Stimulated activated CD4-positive, alpha-beta T cell treated with anti-CD3 and anti-CD28 coated beads, Interleukin-2, amount 100 ng/mL, for 48 hours (primary cell): Measurements from ENCODE around the gene CALN1.
"Not testable (repeated sequence)": the region's sequence is repeated elsewhere in the genome, so short reads cannot be mapped to it uniquely, and the experiment has no call there.

Experiments used
- DNase-seq, 2 donors: peaks; one replicate each; pipeline ENCODE4 v3.0.0-alpha.2; 2020

CALN1 gene

DNA sequence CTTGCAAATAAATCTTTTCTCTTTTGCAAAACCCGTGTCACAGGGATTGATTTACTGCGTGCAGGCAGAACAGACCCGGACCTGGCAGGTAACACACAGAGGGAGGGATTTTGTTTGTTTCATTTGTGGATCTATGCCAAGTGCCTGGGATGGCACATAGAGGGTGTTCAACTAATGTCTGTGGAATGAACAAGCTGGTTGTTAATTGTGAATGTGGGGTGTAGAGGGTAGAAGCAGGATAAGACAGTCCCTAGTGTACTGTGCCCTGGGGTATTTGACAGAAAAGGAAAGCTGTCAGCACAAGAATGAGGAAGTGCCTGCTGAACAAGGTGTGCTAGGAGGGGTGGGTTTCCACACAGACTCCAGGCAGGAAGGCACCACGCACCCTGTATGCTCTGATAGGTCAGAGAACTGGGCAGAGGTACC lies 331.8 kb downstream of the CALN1 start:
- DNase-seq = no peak

DNA sequence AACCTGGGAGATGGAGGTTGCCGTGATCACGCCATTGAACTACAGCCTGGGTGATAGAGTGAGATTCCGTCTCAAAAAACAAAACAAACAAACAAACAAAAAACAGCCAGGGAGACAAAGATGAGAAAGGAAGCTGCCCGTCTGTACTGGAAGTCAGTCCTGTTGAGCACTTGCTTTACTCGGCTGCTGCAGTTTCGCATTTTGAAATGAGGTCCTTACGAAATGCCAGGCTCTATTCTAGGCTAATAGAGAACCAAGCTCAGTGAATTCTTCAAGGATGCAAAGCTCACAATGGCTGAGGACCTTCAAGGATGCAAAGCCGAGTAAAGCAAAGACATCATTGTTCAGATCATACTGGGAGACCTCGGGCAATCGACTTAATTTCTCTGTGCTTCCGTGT lies 333.3 kb downstream of the CALN1 start:
- DNase-seq = no peak

DNA sequence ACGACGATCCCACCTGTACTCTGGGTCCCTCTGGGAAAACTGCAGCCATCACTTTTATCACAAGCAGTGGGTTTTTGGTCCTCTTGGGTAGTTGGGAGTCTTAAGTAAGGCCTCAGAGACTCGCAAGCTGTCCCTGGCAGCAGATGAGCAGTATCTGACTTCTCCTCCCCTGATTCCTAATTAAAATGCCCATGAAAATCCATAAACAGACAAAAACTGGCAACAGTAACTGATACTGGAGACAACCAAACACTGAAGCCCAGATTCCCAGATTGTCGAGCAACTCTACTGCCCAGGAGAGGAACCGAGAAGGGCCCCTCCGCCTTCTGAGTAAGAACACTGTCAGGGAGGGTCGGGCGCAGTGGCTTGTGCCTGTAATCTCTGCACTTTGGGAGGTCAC lies 333.8 kb downstream of the CALN1 start:
- no peak for DNase-seq

DNA sequence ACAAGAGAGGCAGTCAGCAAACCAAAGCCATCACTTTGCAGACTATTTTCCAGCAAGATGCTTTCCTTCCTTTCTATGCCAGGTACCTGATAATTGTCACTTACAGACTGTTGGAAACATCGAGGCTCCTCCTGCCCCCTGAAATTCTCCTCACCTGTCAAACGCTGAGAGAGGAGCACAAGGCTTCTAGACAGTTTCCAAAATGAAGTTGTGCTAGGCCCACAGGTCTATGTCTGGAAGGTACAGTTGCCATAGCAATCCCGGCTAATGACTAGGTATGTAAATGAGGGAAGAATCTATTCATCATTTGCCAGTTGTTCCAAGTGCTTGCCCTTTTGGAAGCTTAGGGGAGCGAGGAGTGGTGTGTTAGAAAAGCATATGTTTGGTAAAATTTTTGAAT lies 334.4 kb downstream of the CALN1 start:
- no peak for DNase-seq

DNA sequence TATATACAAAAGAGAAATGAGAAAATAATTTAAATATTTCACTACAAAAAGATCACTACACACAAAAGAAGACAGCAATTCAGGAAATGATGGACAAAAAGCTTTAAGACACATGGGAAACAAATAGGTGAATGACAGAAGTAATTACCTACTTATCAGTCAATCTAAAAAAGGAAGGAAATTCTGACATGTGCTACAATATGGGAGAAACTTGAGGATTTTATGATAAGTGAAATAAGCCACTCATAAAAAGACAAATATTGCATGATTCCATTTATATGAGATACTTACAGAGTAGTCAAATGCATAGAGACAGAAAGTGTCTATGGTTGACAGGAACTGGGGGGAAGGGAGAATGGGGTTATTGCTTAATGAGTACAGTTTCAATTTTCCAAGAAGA lies 339.2 kb downstream of the CALN1 start:
- DNase-seq = no peak

DNA sequence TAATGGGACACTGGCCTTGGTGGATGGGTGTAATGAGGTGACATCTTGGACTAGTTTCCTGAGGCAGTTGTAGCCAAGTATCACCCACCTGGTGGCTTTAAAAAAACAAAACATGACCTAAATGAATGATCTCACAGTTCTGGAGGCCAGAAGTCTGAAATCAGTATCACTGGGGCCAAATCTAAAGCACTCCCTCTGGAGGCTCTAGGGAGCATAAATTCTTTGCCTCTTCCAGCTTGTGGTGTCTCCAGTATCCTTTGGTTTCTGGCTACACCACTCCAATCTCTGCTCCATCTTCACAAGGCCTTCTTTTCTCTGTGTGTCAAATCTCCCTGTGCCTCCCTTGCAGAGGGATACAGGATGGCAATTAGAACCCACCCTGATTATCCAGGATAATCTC lies 342.9 kb downstream of the CALN1 start:
- DNase-seq = no peak

DNA sequence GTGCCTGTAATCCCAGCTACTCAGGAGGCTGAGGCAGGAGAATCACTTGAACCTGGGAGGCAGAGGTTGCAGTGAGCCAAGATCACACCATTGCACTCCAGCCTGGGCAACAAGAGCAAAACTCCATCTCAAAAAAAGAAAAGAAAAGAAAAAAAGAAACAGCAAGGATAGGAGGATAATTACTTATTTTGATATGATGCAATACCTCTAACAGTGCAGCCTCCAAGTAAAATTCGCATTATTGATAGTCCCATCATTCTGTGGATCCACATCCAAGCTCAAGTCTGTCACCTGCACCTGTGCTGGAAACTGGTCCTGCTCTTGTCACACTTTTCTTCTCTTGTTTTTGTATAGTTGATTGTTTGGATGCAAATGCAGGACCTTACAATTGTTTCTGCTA lies 346.4 kb downstream of the CALN1 start:
- not testable (repeated sequence) for DNase-seq

DNA sequence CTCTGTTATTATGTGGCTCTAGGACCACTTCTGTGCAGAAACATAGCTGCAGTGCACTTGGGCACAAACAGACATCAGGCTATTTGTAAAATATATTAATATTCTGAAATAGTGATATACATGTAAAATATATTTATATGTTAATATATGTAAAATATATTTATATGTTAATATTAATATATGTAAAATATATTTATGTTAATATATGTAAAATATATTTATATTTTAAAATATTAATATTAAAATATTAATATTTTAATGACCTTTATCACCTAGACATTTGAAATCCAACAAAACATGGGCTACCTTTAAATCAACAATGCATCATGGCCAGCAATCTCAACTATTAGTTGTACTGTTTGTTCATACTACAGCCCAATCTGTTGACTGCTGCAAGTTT lies 347.2 kb downstream of the CALN1 start:
- DNase-seq = no peak

DNA sequence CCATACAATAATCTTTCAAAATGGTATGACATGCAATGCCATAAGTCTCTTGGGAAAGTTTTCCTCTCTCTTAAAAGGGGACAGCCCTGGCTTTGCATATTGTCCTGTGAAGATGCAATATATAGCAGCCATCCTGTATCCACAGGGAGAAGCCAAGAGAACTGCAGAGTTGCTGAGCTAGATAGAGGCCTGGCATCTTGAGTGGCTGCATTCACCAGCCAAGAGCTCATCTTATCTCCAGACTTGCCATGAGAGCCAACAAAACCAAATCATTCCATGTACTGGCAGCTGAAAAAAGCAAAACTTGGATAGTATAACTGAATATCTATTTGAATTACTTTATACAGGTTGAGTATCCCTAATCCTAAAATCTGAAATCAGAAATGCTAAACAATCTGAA lies 348.8 kb downstream of the CALN1 start:
- no peak for DNase-seq

DNA sequence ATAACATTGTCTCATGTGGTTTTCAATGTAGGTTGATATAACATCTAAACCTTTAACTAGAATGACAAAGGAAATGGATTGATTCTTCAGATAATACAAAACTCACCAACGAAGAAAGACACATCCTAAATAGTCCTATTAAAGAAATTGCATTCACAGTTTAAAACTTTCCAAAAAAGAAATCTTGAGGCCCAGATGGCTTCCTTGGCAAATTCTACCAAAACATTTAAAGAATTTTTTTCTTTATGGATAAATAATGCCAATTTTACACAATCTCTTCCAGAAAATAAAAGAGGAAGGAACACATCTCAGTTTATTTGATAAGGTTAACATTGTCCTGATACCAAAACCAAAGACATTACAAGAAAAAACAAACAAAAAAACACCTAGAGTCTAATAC lies 349.5 kb downstream of the CALN1 start:
- no peak for DNase-seq

DNA sequence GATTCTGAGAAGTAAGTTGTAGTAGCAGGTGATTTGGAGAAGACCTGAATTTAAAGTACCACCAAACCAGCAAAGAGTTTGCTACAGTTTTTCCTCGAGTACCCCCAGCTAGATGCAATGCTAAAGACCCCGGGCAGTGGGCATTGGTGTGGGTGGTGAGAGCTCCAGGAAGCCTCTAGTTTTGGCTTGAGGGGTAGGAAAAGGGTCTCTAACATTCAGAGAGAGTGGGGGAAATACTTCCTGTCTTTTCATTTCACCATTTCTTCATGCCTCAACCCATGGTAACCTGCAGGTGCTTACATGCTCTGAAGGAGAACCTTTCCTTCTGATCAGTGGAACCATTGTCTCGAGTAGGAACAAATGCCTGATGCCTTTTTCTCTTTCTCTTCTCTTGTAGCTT lies 352.2 kb downstream of the CALN1 start:
- no peak for DNase-seq

DNA sequence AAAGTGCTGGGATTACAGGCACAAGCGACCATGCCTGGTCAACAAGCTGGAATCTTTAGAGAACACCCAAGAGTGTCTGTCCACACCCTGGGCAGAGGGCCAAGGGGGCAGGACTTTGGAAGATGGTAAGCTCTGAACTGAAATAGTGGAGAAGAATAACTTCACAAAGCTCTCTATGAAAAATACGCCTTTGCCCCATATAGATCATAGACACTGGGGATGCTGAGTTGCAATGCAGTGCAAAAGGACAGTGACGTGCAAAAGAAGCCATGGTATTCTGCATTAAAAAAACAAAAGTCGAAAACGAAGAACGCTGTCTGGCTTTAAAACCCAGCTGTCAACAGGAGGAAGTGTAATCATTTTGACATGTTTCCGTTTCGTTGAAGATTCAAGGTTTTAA lies 353.6 kb downstream of the CALN1 start:
- no peak for DNase-seq

DNA sequence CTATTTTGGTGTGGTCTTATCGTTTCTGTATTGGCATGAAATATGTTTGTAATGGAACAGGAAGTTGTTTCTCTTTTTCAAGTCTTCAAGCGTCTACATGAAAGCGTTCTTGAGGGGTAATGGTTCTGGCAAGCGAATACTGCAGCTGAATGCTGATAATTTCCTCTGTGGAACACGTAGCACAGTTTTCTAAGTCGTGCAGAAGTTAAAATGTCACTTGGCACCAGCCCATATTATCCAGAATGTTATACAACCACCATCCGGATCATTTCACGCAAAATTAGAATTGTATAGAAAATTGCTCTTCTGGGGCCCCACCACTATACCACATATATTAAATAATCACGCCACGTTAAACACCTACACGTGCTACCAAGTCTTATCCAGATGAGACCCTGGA lies 354.3 kb downstream of the CALN1 start:
- DNase-seq = no peak

DNA sequence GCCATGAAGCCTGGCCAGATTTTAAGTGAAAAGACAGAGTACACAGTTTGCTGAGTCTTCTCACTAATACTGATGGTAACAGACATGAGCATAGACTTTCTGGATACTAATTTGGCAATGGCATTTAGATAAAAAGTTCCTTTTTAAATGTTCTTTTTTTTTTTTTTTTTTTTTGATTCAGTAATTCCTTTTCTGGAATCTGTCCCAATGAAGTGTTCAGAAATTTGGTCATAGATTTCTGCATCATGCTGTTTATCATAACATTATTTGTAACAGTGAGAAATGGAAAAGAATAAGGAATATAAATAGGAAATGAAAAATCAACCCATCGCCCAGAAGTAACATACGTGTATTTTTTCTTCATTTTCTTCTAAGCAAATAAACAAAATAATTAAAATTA lies 354.9 kb downstream of the CALN1 start:
- no peak for DNase-seq

DNA sequence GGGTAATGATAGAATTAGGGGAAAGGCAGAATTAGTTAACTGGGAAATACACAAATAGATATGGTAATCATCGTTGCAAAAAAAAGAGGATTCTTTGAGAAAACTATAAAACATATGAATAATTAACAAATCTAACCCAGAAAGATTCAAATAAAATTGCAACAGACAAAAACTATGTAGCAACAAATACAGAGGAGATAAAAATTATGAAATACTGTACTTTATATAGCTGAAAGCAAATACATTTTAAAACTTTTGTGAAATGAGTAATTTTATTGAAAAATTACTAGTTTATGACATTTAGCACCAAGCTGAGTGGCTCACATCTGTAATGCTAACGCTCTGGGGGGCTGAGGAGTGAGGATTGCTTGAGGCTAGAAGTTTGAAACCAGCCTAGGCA lies 356.7 kb downstream of the CALN1 start:
- DNase-seq = no peak

DNA sequence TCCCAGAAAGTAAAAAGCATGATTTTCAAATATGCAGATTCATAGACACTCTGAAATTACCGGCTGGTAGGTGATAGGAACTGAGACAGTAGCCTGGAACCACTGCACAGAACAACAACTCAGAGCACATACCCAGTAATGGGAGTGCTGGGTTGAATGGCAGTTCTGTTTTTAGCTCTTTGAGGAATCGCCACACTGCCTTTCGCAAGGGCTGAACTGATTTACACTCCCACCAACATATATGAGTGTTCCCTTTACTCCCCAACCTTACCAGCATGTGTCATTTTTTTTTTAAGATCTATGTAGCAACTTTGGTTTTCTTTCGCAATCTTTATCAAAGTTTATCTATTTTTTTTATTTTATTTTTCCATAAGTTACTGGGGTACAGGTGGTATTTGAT lies 358.8 kb downstream of the CALN1 start:
- DNase-seq = no peak

DNA sequence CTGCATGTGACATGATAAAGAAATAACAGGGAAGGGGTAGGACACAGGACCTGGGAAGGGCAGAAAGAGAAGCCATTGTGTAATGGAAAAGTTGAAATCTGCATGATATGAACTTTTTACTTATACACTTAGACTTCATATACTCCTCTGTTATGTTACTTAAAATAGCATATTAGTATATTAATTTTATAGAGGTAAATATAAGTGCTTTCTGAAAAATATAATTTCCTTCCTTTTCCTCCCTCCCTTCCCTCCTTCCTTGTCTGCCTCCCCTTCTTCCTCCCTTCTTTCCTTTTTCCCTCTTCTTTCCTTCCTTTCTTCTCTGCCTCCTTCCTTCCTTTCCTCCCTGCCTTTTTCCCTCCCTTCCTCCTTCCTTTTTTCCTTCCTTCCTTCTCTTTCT lies 363.7 kb downstream of the CALN1 start:
- DNase-seq = no peak

DNA sequence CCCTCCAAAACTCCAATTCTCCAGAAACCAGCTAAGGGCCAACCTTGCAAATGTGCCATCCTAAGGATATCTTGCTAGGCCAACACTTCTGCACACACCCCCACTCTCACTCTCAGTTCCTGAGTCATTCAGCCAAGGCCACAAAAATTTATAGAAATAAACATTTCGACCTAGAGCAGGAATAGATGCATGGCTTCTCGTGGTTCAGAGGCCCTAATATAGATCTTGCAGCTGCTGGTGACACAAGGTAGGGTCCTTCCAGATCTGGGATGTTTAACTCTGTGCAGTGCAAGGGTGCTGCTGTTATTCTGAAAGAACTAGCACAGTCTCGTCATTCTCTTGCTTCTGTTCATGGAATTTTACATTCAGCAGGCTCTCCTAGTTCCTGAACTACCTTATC lies 369.3 kb downstream of the CALN1 start:
- no peak for DNase-seq

DNA sequence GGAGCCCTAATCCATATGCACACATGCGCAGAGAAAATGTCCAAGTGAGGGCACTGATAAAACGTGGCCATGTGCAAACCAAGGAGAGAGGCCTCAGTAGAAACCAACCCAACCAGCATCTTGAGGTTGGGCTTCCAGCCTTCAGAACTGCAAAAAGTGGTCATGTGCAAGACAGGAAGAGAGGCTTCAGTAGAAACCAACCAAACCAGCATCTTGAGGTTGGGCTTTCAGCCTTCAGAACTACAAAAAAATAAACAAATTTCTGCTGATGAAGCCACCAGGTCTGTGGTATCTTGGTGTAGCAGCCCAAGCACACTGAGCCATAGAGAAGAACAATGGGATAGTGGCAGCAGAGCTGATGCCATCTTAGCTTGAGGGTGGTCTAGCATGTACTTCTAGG lies 371.5 kb downstream of the CALN1 start:
- DNase-seq = no peak

DNA sequence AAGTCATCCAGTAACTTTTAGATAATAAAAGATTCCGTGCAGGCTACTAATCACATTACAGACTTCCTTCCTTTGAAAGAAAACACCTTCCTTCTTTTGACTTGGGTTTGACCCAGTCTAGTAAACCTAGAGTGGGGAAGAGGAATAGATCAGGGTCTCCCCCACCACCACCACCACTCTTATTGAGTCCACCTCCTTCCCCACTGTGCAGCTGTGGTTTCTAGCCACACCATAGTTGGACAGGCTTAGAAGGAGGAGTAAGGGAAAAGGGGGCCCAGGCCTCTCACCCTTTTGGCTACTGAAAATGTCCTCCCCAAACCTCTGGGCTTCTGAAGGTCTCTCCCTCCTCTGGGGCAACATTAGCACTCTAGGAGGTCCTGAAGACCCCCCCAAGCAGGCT lies 372.7 kb downstream of the CALN1 start:
- no peak for DNase-seq

DNA sequence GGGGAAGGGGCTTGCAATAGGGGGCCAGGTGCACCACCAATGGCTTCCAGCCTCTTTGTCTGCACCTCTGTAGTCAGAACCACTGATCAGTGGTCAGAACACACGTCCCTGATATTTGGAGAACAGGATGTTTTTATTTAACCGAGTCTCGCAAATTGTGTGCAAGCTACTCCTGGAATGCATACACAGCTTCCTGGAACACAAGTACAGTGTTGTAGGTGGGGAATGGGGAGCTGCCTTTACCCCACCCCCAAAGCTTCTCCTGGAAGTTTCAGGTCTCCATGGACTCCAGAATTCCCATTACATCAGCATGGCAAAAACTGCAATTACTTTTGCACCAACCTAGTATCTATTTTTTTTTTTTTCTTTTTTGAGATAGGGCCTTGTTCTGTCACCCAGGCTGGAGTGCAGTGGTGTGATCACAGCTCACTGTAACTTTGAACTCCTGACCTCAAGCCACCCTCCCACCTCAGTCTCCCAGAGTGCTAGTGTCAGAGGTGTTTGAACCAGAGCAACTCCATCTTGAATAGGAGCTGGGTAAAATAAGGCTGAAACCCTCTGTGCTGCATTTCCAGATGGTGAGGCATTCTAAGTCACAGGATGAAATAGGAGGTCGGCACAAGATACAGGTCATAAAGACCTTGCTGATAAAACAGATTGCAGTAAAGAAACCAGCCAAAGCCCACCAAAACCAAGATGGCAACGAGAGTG lies 374.0 kb downstream of the CALN1 start:
- no peak for DNase-seq

DNA sequence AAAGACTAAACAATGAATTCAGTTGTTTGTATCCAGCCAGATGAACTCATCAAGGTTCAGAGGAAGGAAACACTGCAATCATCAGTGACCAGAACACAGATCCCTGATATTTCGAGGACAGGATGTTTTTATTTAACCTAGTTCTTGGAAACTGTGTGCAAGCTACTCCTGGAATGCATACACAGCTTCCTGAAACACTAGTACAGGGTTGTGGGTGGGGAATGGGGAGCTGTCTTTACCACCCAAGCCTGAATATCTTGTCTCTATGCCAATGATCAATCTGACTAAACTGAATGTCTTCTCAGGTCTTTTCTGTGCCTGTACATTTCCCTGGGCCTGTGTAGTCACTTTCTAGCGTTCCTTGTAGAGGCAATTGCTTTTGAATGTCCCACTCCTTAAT lies 374.6 kb downstream of the CALN1 start:
- no peak for DNase-seq

DNA sequence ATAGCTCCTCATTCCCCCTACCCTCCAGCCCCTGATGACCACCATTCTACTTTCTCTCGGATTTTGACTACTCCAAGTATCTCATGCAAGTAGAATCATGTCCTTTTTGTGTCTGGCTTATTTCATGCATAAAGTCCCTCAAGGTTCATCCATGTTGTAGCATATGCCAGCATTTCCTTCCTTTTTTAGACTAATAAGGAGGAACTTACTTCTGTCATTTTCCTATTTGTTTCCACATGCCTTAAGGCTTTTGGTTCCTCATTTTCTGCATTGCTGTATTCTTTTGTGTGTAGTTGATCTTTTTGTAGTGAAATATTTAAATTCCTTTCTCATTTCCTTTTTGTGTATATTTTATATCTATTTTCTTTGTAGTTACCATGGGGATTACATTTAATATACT lies 376.9 kb downstream of the CALN1 start:
- no peak for DNase-seq

DNA sequence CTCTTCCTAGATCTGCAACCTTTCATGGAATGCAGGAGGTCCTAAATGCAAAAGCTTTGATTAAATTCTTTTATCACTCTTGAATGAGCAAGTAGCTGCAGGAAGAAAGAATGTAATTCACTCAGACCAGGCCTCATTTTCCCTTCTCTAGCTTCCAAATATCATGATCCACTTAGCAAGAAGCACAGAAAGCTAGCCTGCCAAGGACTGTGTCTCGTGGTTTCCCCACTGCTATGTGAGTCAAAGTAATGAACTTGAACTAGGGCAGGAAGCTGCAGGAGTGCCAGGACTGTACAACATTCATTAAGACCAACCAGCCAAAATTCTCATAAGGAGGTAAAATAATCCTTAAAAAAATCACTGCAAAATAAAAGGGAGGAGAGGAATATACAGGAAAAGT lies 379.2 kb downstream of the CALN1 start:
- no peak for DNase-seq

DNA sequence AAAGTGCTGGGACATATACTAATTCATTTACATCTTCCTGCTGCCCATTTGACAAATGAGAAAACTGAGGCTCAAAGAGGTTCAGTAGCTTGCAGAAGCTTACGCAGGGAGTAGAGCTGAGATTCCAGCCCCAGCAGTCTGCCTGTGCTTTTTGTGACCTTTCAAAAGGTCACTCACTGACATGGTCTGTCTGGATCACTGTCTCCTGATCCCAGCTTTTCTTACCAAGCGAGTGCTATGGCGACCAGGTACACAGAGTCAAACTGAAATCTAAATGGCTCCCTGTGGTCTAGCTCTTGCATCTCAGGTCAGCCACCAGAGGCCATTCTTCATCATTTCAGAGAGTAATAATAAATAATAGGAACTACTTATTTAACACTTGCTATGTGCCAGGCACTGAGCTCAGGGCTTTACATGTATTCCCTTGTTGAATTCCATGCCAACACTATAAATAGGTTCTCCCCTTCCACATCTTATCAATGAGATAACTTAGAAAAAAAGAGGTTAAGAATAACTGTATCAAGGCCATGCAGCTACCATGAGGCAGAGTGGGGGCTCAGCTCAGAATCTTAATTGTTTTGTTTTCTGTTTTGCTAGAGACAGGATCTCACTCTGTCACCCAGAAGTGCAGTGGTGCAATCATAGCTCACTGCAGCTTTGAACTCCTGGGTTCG lies 381.0 kb downstream of the CALN1 start:
- DNase-seq = no peak
